NB4 (cell line): ENCODE results near the gene PRPF19.

ENCODE experiments used
- DNase-seq: peaks from one replicate; pipeline ENCODE4 v3.0.0; 2010; ENCODE audit warnings: low read depth
- H3K4me3 ChIP-seq: one replicate; pipeline ENCODE4 v1.5.1; 2011; ENCODE audit warnings: mild to moderate bottlenecking, low read depth, low read length, moderate library complexity
- CTCF ChIP-seq: IDR thresholded peaks from one replicate; pipeline ENCODE4 v1.5.1; 2012; ENCODE audit warnings: low read depth, low read length
- MAX ChIP-seq: IDR thresholded peaks from 2 replicates; pipeline ENCODE4 v1.6.1; 2011; ENCODE audit warnings: low read depth, low read length
- MYC ChIP-seq: IDR thresholded peaks from 2 replicates; pipeline ENCODE4 v1.6.1; 2011; ENCODE audit warnings: low read depth, low read length
- POLR2A ChIP-seq: IDR thresholded peaks from 2 replicates; pipeline ENCODE4 v1.6.1; 2011; ENCODE audit warnings: mild to moderate bottlenecking; ENCODE audit not compliant: insufficient read length; ENCODE audit errors: extremely low read depth

Gene PRPF19

GRCh38 chr11:60868682-60869450 is 37.5 kb downstream of the PRPF19 start:
- H3K4me3 ChIP-seq: no peak overlapping the region
- no peak for DNase-seq
- TF ChIP-seq MYC: no peak
- TF ChIP-seq POLR2A: no peak
- no peak for TF ChIP-seq MAX
- no peak for TF ChIP-seq CTCF

GRCh38 chr11:60867871-60868681 is 38.3 kb downstream of the PRPF19 start:
- no peak for DNase-seq
- TF ChIP-seq MAX (no peak), POLR2A (no peak), MYC (no peak), CTCF (no peak)

GRCh38 chr11:60866911-60867870 is 39.2 kb downstream of the PRPF19 start, which contains the start of gene ZP1:
TSS of gene ZP1 (plus strand) at chr11:60867542. CDS start at chr11:60867562, 20 bp downstream.
- H3K4me3 ChIP-seq: no peak within 1 kb of the TSS
- DNase-seq: no peak
- TF ChIP-seq MAX (no peak), MYC (no peak), CTCF (no peak), POLR2A (no peak)

More at GRCh38 chr11:60867871-60868681, 38.3 kb downstream of the PRPF19 start:
- H3K4me3 ChIP-seq: no peak overlapping the region

- no peak for DNase-seq
- TF ChIP-seq MYC (no peak), MAX (no peak), CTCF (no peak), POLR2A (no peak)
- no peak overlapping the region for H3K4me3 ChIP-seq
Measured at GRCh38 chr11:60864856-60865513, 41.4 kb downstream of the PRPF19 start.
